ENCODE data around the gene SDF4.

DNA sequence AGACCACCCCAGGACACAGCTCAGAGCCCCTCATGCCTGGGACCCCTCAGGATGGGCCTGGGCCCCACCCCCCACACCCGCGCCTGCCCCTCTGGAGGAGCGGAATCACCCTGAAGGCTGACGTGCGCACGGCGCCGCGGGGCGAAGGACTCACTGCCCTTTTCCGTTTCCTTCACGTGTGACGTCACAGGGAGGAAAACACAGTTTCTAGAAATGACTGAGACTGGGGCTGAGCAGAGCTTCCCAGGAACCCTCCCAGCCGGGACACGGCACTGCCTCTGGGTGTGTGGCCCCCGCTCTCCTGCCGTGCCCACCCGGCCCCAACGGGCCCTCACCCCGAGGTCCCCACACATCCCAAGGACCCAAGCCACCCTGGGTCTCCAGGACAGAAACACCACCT lies 12.5 kb downstream of the SDF4 start:
- no peak for TF ChIP-seq CTCF (IDR thresholded peaks at IDR 0.05)
- TF ChIP-seq POLR2A (IDR thresholded peaks at IDR 0.05), result no peak
